Osteoblast (primary cell): ENCODE results near the gene PBX3. TPM values are rescaled to one million over a fixed set of nuclear protein-coding genes. Genes with fewer than 3 reads are reported as not detected.
"Not testable (repeated sequence)": the region's sequence is repeated elsewhere in the genome, so short reads cannot be mapped to it uniquely, and the experiment has no call there.

Experiments used
- DNase-seq: peaks from one replicate; pipeline ENCODE4 v3.0.0; 2011; ENCODE audit warnings: low spot score, mixed read lengths; ENCODE audit not compliant: insufficient read length; ENCODE audit errors: missing footprints
- H2AFZ ChIP-seq: 2 replicates; pipeline ENCODE4 v1.6.0; 2011; ENCODE audit warnings: mild to moderate bottlenecking, low read length
- H3K27ac ChIP-seq: 2 replicates; pipeline ENCODE4 v1.5.1; 2011; ENCODE audit warnings: mild to moderate bottlenecking, low read depth, low read length, moderate library complexity
- H3K27me3 ChIP-seq: 2 replicates; pipeline ENCODE4 v1.6.0; 2012; ENCODE audit warnings: mild to moderate bottlenecking, control low read depth, inconsistent platforms, low read length, moderate library complexity; ENCODE audit not compliant: insufficient read depth
- H3K36me3 ChIP-seq: 2 replicates; pipeline ENCODE4 v1.5.1; 2011; ENCODE audit warnings: mild to moderate bottlenecking, low read length, control low read depth, moderate library complexity; ENCODE audit not compliant: insufficient read depth
- H3K4me1 ChIP-seq: 2 replicates; pipeline ENCODE4 v1.5.1; 2011; ENCODE audit warnings: mild to moderate bottlenecking, low read length, control low read depth, moderate library complexity; ENCODE audit not compliant: insufficient read depth
- H3K4me2 ChIP-seq: 2 replicates; pipeline ENCODE4 v1.6.0; 2011; ENCODE audit warnings: mild to moderate bottlenecking, low read length; ENCODE audit not compliant: insufficient read depth
- H3K4me3 ChIP-seq: fragments of 200-600 bp; sonication (generic); 3 replicates; pipeline ENCODE4 v1.5.1; 2012; ENCODE audit warnings: mild to moderate bottlenecking, low read length, inconsistent platforms; ENCODE audit not compliant: insufficient read depth
- H3K79me2 ChIP-seq: 2 replicates; pipeline ENCODE4 v1.6.0; 2012; ENCODE audit warnings: mild to moderate bottlenecking, low read length, control low read depth, inconsistent platforms; ENCODE audit not compliant: insufficient read depth
- H3K9me3 ChIP-seq: 2 replicates; pipeline ENCODE4 v1.5.1; 2011; ENCODE audit warnings: low read depth, low read length, control low read depth
- H4K20me1 ChIP-seq: 2 replicates; pipeline ENCODE4 v1.6.0; 2012; ENCODE audit warnings: mild to moderate bottlenecking, low read length, control low read depth; ENCODE audit not compliant: insufficient read depth
- total RNA-seq: library from RNA; depleted of rRNA; stranded (reverse); fragments of >200 nt; gene quantifications from 2 replicates; pipeline ENCODE4 v1.2.3, GENCODE V29; 2012
- TF ChIP-seq, protein P1 (sequence below): IDR thresholded peaks from 2 replicates; pipeline ENCODE4 v1.5.1; 2011; ENCODE audit warnings: mild to moderate bottlenecking, low read depth, low read length, moderate library complexity; ENCODE audit errors: extremely low read depth

The PBX3 gene
- total RNA-seq, 1 donor, result 34.7 TPM

DNA sequence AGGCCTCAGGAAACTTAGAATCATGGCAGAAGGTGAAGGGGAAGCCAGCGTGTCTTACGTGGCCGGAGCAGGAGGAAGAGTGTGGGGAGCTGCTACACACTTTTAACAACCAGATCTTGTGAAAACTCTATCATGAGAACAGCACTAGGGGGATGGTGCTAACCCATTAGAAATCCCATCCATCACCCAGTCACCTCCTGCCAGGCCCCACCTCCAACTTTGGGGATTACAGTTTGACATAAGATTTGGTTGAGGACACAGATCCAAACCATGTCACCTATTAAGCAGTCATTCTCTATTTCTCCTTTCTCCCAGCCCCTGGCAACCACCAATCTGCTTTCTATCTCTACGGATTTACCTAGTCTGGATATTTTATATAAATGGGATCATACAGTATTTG is 26.9 kb downstream of the PBX3 start:
- H3K27ac ChIP-seq, result no peak overlapping the region
- no peaks in the 10 kb centered on the region for H3K27me3 ChIP-seq
- no peak for DNase-seq
- no peak overlapping the region for H3K4me2 ChIP-seq
- H3K36me3 ChIP-seq, result peaks cover 8% of the 10 kb centered on the region
- no peaks in the 10 kb centered on the region for H3K4me1 ChIP-seq
- H4K20me1 ChIP-seq, result no peaks in the 10 kb centered on the region
- H3K9me3 ChIP-seq, result peaks cover 1% of the 10 kb centered on the region
- H3K79me2 ChIP-seq, result peaks cover 89% of the 10 kb centered on the region
- H2AFZ ChIP-seq, result no peak overlapping the region
- no peak overlapping the region for H3K4me3 ChIP-seq
- TF ChIP-seq, protein P1, sequence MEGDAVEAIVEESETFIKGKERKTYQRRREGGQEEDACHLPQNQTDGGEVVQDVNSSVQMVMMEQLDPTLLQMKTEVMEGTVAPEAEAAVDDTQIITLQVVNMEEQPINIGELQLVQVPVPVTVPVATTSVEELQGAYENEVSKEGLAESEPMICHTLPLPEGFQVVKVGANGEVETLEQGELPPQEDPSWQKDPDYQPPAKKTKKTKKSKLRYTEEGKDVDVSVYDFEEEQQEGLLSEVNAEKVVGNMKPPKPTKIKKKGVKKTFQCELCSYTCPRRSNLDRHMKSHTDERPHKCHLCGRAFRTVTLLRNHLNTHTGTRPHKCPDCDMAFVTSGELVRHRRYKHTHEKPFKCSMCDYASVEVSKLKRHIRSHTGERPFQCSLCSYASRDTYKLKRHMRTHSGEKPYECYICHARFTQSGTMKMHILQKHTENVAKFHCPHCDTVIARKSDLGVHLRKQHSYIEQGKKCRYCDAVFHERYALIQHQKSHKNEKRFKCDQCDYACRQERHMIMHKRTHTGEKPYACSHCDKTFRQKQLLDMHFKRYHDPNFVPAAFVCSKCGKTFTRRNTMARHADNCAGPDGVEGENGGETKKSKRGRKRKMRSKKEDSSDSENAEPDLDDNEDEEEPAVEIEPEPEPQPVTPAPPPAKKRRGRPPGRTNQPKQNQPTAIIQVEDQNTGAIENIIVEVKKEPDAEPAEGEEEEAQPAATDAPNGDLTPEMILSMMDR, result no peak

DNA sequence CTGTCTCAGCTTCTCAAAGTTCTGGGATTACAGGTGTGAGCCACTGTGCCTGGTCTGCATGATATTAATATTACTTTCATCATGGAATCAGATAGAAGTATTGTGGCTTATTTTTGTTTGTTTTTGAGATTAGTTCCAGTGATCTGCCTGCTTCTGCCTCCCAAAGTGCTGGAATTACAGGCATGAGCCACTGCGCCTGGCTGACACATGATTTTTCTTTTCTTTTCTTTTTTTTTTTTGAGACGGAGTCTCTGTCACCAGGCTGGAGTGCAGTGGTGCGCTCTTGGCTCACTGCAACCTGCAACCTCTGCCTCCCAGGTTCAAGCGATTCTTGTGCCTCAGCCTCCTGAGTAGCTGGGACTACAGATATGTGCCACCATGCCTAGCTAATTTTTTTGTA is 29.6 kb downstream of the PBX3 start:
- H3K27ac ChIP-seq, H2AFZ ChIP-seq, H3K4me3 ChIP-seq, H3K36me3 ChIP-seq, H3K4me2 ChIP-seq, H3K4me1 ChIP-seq, DNase-seq, H4K20me1 ChIP-seq, H3K9me3 ChIP-seq, H3K27me3 ChIP-seq: not testable (repeated sequence)
- peaks cover 65% of the 10 kb centered on the region for H3K79me2 ChIP-seq

DNA sequence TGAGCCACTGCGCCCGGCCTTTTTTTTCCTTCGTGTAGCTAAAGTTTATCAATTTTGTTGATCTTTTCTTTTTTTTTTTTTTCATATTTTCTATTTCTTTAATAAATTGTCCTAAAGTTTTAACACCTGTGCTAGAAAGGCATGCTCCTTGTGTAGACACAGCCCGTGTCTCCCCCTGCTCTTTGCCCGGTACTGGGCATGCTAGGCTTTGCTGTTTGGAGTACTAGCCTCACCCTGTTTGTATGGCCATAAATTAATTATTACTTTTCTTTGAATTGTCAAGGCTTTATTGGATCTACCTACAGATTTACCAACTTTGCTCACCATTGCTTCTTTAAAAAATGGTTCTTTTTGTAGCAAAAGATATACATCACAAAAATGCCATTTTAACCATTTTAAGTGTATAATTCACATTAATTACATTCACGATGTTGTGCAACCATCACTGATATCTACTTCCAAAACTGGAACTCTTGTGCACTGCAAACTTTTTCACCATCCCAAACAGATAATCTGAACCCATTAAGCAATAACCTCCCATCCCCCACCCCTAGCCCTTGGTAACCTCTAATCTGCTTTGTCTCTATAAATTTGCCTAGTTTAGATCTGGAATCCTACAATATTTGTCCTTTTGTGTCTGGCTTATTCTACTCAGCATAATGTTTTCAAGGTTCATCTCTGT is 31.5 kb downstream of the PBX3 start:
- H3K79me2 ChIP-seq, result peaks cover 65% of the 10 kb centered on the region

DNA sequence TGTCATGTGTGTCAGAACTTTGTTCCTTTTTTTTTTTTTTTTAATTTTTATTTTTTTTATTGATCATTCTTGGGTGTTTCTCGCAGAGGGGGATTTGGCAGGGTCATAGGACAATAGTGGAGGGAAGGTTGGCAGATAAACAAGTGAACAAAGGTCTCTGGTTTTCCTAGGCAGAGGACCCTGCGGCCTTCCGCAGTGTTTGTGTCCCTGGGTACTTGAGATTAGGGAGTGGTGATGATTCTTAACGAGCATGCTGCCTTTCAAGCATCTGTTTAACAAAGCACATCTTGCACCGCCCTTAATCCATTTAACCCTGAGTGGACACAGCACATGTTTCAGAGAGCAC is 32.0 kb downstream of the PBX3 start:
- H3K4me1 ChIP-seq, H3K9me3 ChIP-seq, H2AFZ ChIP-seq, H3K27me3 ChIP-seq, H3K4me3 ChIP-seq, H3K36me3 ChIP-seq, H3K4me2 ChIP-seq, DNase-seq, H4K20me1 ChIP-seq, H3K27ac ChIP-seq: not testable (repeated sequence)
- H3K79me2 ChIP-seq, result peaks cover 65% of the 10 kb centered on the region

More for the DNA sequence above, 31.5 kb downstream of the PBX3 start:
- H3K27ac ChIP-seq, H3K27me3 ChIP-seq, H3K4me2 ChIP-seq, H3K4me1 ChIP-seq, H3K36me3 ChIP-seq, DNase-seq, H3K9me3 ChIP-seq, H3K4me3 ChIP-seq, H2AFZ ChIP-seq, H4K20me1 ChIP-seq: not testable (repeated sequence)

DNA sequence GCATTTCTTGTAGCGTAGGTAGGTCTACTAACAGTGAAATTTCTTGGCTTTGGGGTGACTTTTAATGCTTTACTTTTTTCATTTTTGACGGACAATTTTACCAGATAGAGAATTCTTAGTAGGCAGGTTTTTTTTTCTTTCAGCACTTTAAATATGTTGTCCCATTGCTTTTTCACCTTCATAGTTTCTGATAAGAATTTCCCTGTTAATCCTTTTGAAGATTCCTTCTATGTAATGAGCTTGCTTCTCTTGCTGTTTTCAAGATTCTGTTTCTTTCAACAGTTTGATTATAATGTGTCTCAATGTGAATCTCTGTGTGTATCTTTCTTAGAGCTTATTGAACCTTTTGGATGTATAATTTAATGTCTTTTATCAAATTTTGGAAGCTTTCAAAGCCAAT is 35.5 kb downstream of the PBX3 start:
- H3K4me2 ChIP-seq, result no peak overlapping the region
- TF ChIP-seq, protein P1, result no peak
- peaks cover 62% of the 10 kb centered on the region for H3K79me2 ChIP-seq
- no peak for DNase-seq
- H3K9me3 ChIP-seq, result no peaks in the 10 kb centered on the region
- H4K20me1 ChIP-seq, result peaks cover 2% of the 10 kb centered on the region
- H3K4me1 ChIP-seq, result peaks cover 25% of the 10 kb centered on the region
- no peak overlapping the region for H3K4me3 ChIP-seq
- no peaks in the 10 kb centered on the region for H3K27me3 ChIP-seq
- H3K27ac ChIP-seq, result no peak overlapping the region
- no peaks in the 10 kb centered on the region for H3K36me3 ChIP-seq
- H2AFZ ChIP-seq, result no peak overlapping the region
